Lung (tissue), 12 donors: ENCODE measurements around the gene C9. TPM values are rescaled to one million over a fixed set of nuclear protein-coding genes. Genes with fewer than 3 reads are reported as not detected.

Experiments
- ATAC-seq: fragments of 200-7000 bp; cut with Tn5 transposase; one replicate; pipeline ENCODE4 v1.9.1; 2020; ENCODE audit warnings: moderate number of reproducible peaks; ENCODE audit not compliant: insufficient read depth, low FRiP score
- DNase-seq, 3 donors: peaks; one replicate each; pipeline ENCODE4 v3.0.0-alpha.2; 2013 to 2017
- H3K27ac ChIP-seq, 2 donors: one replicate each; pipeline ENCODE4 v1.5.1; 2013; ENCODE audit warnings: mild to moderate bottlenecking in 2 of 2, moderate library complexity in 2 of 2, control low read depth in 1 of 2, inconsistent platforms in 1 of 2, low read depth in 1 of 2, low read length in 1 of 2
- H3K27me3 ChIP-seq, 3 donors: one replicate each; pipeline ENCODE4 v1.5.1; 2013; ENCODE audit warnings: low read length in 2 of 3; ENCODE audit not compliant: control insufficient read depth in 3 of 3, insufficient read depth in 3 of 3
- H3K36me3 ChIP-seq, 4 donors: one replicate each; pipeline ENCODE4 v1.5.1; 2013; ENCODE audit warnings: low read length in 4 of 4, mild to moderate bottlenecking in 1 of 4, moderate library complexity in 1 of 4; ENCODE audit not compliant: control insufficient read depth in 4 of 4, insufficient read depth in 4 of 4
- H3K4me1 ChIP-seq, 5 donors: one replicate each; pipeline ENCODE4 v1.5.1; 2013; ENCODE audit warnings: low read length in 5 of 5, mild to moderate bottlenecking in 2 of 5, moderate library complexity in 1 of 5; ENCODE audit not compliant: control insufficient read depth in 5 of 5, insufficient read depth in 5 of 5
- H3K4me3 ChIP-seq: one replicate; pipeline ENCODE4 v1.5.1; 2013; ENCODE audit warnings: mild to moderate bottlenecking, control low read depth, moderate library complexity
- H3K9ac ChIP-seq, 2 donors: one replicate each; pipeline ENCODE4 v1.5.1; 2013; ENCODE audit warnings: low read length in 2 of 2, control low read depth in 1 of 2; ENCODE audit not compliant: insufficient read depth in 1 of 2
- H3K9me3 ChIP-seq, 4 donors: one replicate each; pipeline ENCODE4 v1.5.1; 2013; ENCODE audit warnings: low read length in 3 of 4, mild to moderate bottlenecking in 1 of 4, moderate library complexity in 1 of 4; ENCODE audit not compliant: control insufficient read depth in 4 of 4, insufficient read depth in 3 of 4
- CTCF ChIP-seq: IDR thresholded peaks from 2 replicates; pipeline ENCODE4 v1.5.1; 2012; ENCODE audit warnings: mild to moderate bottlenecking; ENCODE audit errors: control extremely low read depth, extremely low read depth
- WGBS, 2 donors: extraction: QIAGEN DNeasy Blood & Tissue Kit; methylation state at CpG; one replicate each; pipeline ENCODE4 v1.1.7; 2013; 5-methylcytosine and 5-hydroxymethylcytosine counted together
- polyA plus RNA-seq, 2 donors: library from polyadenylated mRNA; stranded (reverse); fragments of 200-250 nt; gene quantifications; one replicate each; pipeline ENCODE4 v1.2.1, GENCODE V29; 2013
- total RNA-seq, 2 donors: library from RNA; depleted of rRNA in 1 of 2; stranded (reverse); fragments of >200 nt in 1 of 2; gene quantifications; one replicate each; pipeline ENCODE4 v1.2.1, GENCODE V29; 2014 to 2021
- donor health status: control.
- donor health status: control.
- donor health status: Bipolar disorder and iron deficiency.
- donor health status: healthy.
- donor health status: DM: yes; HTN: yes; CAD: no.

C9 gene
- total and polyA plus RNA-seq, 4 donors: 0.14 to 0.43 TPM; not detected in 2

DNA sequence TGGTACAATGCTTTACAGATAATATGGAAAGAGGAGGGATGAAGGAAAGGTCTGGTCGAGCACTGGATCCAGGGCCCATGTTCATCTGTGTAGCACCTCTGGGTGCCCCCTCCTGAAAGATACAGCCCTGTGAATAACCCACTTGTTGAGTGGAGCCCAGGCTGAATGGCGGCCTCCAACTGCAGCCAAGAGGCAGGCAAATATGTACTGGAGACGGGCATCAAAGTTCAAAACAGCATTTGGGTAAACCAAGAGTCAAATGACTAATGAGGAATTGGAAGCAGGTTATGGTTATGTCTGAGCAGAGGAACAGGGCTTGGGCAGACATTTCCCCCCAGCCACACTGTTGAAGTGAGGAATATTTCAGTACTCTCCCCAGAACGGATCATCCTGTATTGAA is 1.1 kb downstream of the C9 start:
- DNase-seq (no peak), ATAC-seq (no peak)
- Histone ChIP-seq H3K9me3 (no peaks in the 10 kb centered on the region), H3K27me3 (no peaks in the 10 kb centered on the region), H3K4me1 (no peaks in the 10 kb centered on the region), H3K27ac (no peak overlapping the region), H3K9ac (no peak overlapping the region), H3K36me3 (no peaks in the 10 kb centered on the region), H3K4me3 (no peak overlapping the region)
- WGBS, 2 donors: 86 to 96% methylated on average over 4 of the region's 4 CpGs
- TF ChIP-seq CTCF: no peak

- H3K36me3 ChIP-seq: no peaks in the 10 kb centered on the region
- H3K4me1 ChIP-seq: no peaks in the 10 kb centered on the region
- 82 to 94% methylated on average over 8 of the region's 8 CpGs for WGBS, 2 donors
- no peaks in the 10 kb centered on the region for H3K27me3 ChIP-seq
- no peak for TF ChIP-seq CTCF
- no peak for DNase-seq
- no peak overlapping the region for H3K9ac ChIP-seq
- no peaks in the 10 kb centered on the region for H3K9me3 ChIP-seq
- H3K4me3 ChIP-seq: no peak overlapping the region
- no peak overlapping the region for H3K27ac ChIP-seq
- ATAC-seq: no peak
Measured at GRCh38 chr5:39362646-39363045, 1.6 kb downstream of the C9 start.

GRCh38 chr5:39361306-39361705 is 3.0 kb downstream of the C9 start:
- Histone ChIP-seq H3K4me1 (no peaks in the 10 kb centered on the region), H3K27ac (no peak overlapping the region), H3K9ac (no peak overlapping the region), H3K27me3 (no peaks in the 10 kb centered on the region), H3K9me3 (no peaks in the 10 kb centered on the region), H3K36me3 (no peaks in the 10 kb centered on the region), H3K4me3 (no peak overlapping the region)
- ATAC-seq: no peak
- no peak for DNase-seq
- WGBS, 2 donors: 94 to 96% methylated on average over 4 of the region's 4 CpGs
- no peak for TF ChIP-seq CTCF

- Histone ChIP-seq H3K9ac (no peak overlapping the region), H3K4me1 (no peaks in the 10 kb centered on the region), H3K36me3 (no peaks in the 10 kb centered on the region), H3K27ac (no peak overlapping the region), H3K27me3 (no peaks in the 10 kb centered on the region), H3K4me3 (no peak overlapping the region), H3K9me3 (no peaks in the 10 kb centered on the region)
- no peak for TF ChIP-seq CTCF
- DNase-seq (no peak), ATAC-seq (no peak)
- WGBS, 2 donors: 80 to 85% methylated on average over 5 of the region's 5 CpGs
Measured at GRCh38 chr5:39360471-39361111, 3.7 kb downstream of the C9 start.
